SU-DHL-6 (cell line): ENCODE data around the gene HOXB3.

ENCODE experiments used
- EZH2phosphoT487 ChIP-seq: fragments of 200-600 bp; sonication (generic), shearing (Covaris generic); conservative IDR thresholded peaks from 2 replicates; pipeline ENCODE4 v1.6.1; 2018; ENCODE audit warnings: mild to moderate bottlenecking, antibody characterized with exemption, low read length, moderate library complexity, mixed read lengths
- TF ChIP-seq, protein P1 (sequence below): fragments of 200-600 bp; sonication (generic); IDR thresholded peaks from one replicate; pipeline ENCODE4 v1.5.1; 2017; ENCODE audit warnings: antibody characterized with exemption, mild to moderate bottlenecking, low read length, moderate library complexity; ENCODE audit not compliant: insufficient read depth, poor library complexity, severe bottlenecking

DNA sequence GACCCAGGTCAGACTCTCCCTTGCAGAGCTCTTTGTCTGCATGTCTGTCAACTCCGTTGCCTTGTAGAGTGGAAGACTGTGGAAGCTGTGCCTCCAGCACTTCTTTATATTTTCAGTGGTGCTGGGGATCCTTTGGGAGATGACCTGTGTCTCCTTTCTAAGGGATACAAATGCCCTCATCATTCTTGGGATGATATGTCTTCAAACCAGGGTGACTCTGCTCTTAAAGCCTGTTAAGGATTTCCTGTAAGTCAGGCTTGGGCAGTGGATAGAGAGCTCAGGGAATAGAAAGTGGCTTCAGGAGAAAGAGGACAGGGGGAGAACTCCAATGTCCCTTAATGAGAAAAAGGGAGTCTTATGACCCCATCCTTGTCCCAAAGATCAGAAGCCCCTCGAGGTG lies 1.5 kb downstream of the HOXB3 start:
- TF ChIP-seq, protein P1, sequence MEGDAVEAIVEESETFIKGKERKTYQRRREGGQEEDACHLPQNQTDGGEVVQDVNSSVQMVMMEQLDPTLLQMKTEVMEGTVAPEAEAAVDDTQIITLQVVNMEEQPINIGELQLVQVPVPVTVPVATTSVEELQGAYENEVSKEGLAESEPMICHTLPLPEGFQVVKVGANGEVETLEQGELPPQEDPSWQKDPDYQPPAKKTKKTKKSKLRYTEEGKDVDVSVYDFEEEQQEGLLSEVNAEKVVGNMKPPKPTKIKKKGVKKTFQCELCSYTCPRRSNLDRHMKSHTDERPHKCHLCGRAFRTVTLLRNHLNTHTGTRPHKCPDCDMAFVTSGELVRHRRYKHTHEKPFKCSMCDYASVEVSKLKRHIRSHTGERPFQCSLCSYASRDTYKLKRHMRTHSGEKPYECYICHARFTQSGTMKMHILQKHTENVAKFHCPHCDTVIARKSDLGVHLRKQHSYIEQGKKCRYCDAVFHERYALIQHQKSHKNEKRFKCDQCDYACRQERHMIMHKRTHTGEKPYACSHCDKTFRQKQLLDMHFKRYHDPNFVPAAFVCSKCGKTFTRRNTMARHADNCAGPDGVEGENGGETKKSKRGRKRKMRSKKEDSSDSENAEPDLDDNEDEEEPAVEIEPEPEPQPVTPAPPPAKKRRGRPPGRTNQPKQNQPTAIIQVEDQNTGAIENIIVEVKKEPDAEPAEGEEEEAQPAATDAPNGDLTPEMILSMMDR, result no peak
- no peak for TF ChIP-seq EZH2phosphoT487
